HG02759 (cell line): ENCODE data around the gene ULK3.

ENCODE experiments used
- ATAC-seq: cut with Tn5 transposase; IDR thresholded peaks from one replicate; pipeline ENCODE4 v1.9.1; 2021; ENCODE audit warnings: mild to moderate bottlenecking, moderate library complexity; ENCODE audit not compliant: unreplicated experiment

ULK3 gene

GRCh38 chr15:74840851-74841775 is 1.8 kb downstream of the ULK3 start:
- ATAC-seq, result no peak

- ATAC-seq, result no peak
These were observed 3.2 kb downstream of the ULK3 start for GRCh38 chr15:74839526-74840395.

- ATAC-seq, result no peak
These were observed 4.0 kb downstream of the ULK3 start for GRCh38 chr15:74838746-74839525.

- no peak for ATAC-seq
These were observed 4.8 kb downstream of the ULK3 start for GRCh38 chr15:74838137-74838516.

- no peak for ATAC-seq
These were observed 5.3 kb downstream of the ULK3 start for GRCh38 chr15:74837482-74838136.

- ATAC-seq, result no peak
These were observed 6.1 kb downstream of the ULK3 start for GRCh38 chr15:74836846-74837245.

- ATAC-seq, result no peak
These were observed 7.6 kb downstream of the ULK3 start for GRCh38 chr15:74835312-74835823.

GRCh38 chr15:74833376-74834107 is 9.4 kb downstream of the ULK3 start:
- ATAC-seq, result no peak

GRCh38 chr15:74832826-74833225 is 10.1 kb downstream of the ULK3 start:
- no peak for ATAC-seq

GRCh38 chr15:74831813-74832495 is 11.0 kb downstream of the ULK3 start:
- no peak for ATAC-seq

- no peak for ATAC-seq
These were observed 12.1 kb downstream of the ULK3 start for GRCh38 chr15:74830868-74831267.

GRCh38 chr15:74829991-74830390 is 13.0 kb downstream of the ULK3 start:
- ATAC-seq, result no peak

GRCh38 chr15:74829486-74829885 is 13.5 kb downstream of the ULK3 start:
- ATAC-seq, result no peak

GRCh38 chr15:74828835-74829234 is 14.1 kb downstream of the ULK3 start:
- ATAC-seq, result no peak

- ATAC-seq, result no peak
These were observed 15.3 kb downstream of the ULK3 start for GRCh38 chr15:74827614-74828013.

GRCh38 chr15:74826921-74827320 is 16.0 kb downstream of the ULK3 start:
- ATAC-seq, result no peak

GRCh38 chr15:74826364-74826819 is 16.6 kb downstream of the ULK3 start, which contains the start of gene CPLX3:
Gene CPLX3, plus strand, starts transcription at chr15:74826627. Its CDS starts 77 bp downstream, at chr15:74826704.
- no peak for ATAC-seq

GRCh38 chr15:74825866-74826265 is 17.1 kb downstream of the ULK3 start:
- no peak for ATAC-seq

- no peak for ATAC-seq
These were observed 18.0 kb downstream of the ULK3 start for GRCh38 chr15:74824976-74825375.
